ENCODE data around the gene TAF11L5.
A peak's percentile ranks its signal among the peaks of the same experiment; 100 is the strongest.
"Not testable (repeated sequence)": the region's sequence is repeated elsewhere in the genome, so short reads cannot be mapped to it uniquely, and the experiment has no call there.

TAF11L5 gene

DNA sequence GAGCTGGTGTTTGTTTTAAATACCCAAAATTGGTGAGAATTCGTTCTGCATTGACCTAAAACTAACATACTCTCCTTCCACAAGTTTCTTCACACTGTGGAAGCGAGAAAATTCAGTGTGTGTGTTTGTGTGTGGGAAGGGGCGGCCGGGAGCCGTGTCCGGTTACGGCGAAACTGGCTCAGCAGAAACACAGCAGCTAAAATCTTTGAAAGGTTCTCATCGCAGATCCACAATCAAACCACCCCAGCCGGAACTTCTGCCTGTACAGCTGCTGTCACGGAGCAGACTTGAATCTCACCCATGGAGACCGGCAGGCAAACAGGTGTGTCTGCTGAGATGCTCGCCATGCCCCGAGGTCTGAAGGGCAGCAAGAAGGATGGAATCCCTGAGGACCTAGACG lies at the start of gene TAF11L5:
TSS of gene TAF11L5 (plus strand) at position 301 of the 400 bp plus-strand sequence.
- DNase-seq = not testable (repeated sequence)

DNA sequence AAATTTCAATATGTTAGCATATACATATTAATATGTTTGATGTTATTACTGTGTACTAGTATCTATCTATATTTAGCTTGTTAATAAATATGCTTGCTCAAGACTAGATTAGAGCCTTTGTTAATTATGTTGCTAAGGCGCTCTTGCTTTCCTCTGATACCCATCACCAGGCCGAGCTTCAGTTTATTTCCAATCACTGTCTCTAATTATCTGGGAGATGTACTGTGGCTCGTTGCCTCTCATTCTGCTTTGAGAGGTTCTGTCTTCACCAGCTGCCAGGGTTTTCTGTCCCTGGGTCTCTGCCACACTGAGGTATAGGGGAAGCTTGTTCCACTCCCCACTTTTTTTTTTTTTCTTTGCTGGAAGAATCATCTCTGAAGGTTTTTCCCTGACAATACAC lies 48.0 kb upstream of the TAF11L5 start:
- DNase-seq = peak; percentile 66

DNA sequence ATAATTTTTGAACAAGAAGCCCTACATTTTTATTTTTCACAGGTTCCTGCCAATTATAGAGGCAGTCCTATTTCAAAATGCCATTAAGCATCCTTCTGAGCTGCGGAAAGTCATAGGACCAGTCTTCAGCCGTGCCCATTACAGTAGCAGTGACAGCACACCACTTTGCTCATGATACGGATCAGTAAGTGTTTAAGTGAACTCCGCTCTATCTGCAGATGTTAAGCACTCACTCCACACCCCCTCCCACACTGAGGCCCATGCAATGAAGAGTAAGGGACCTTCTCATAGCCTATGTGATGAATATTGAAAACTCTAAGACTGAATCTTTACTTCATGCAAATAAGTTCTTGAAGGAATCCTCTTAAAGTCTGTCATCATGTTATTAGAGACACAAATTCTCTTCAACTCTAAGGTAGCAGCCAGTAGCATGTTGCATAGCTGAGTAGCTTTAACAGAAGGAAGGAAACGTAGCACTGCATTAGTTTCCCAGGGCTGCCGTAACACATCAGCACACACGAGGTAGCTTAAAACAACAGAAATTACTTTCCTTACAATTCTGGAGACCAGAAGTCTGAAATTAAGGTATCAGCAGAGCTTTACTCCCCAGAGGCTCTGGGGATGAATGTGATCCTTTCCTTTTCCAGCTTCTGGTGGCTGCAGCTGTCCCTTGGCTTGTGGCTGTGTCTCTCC lies 47.3 kb upstream of the TAF11L5 start:
- peak; percentile 51 for DNase-seq

DNA sequence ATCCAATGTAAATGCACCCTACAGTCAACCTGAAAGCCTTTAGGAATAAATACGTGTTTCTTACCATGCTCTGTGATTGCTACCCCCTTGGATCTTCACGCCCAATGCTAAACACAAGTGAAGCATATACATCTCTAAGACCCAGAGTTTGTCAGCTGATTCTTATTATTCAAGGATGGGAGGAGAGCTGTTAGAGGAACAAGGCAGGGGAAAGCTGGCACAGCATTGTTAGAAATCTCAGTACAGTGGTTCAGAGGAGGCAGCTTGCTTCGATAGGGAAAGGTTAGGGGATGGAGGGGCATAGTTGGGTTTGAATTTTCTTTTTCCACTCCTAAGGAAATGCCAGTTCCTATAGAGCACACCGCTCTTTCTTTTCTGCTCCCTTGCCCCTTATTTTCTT lies 43.7 kb upstream of the TAF11L5 start:
- no peak for DNase-seq

DNA sequence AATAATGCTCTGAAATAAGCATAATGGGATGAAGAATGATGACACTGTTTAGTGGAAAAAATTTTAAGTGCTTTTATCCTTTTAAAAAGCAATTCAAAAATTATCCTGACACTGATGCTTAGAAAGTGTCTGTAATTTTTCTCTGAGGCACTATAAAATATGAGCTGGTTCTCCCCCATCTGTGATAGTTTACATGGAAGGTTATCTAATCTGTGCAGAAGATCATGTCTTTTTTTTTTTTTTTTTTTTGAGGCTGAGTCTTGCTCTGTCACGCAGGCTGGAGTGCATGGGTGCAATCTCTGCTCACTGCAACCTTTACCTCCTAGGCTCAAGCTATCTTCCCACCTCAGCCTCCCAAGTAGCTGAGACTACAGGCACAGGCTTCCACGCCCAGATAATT lies 42.2 kb upstream of the TAF11L5 start:
- no peak for DNase-seq

DNA sequence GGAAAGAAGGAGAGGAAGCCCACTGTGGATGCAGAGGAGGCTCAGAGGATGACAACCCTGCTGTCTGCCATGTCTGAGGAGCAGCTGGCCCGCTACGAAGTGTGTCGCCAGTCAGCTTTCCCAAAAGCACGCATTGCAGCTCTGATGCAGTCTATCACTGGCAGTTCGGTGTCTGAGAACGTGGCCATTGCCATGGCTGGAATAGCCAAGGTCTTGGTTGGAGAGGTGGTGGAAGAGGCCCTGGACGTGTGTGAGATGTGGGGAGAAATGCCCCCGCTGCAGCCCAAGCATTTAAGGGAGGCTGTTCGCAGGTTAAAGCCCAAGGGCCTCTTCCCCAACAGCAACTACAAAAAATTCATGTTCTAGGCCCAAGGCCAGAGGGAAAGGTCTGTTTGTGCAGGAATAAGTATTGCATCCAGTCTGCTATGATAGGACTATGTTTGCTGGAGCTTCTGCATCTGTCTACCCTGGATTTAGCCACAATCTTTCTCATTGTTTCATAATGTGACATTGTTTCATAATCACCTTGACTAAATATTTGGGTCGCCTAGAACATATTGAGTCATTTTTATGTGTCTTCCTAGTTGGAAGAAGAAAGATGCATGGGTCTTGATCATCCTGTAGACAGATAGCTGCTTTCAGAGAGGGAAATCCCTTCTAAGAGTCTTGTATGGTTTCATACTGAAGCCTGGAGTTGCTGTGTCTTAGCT lies 38.4 kb upstream of the TAF11L5 start:
- not testable (repeated sequence) for DNase-seq

DNA sequence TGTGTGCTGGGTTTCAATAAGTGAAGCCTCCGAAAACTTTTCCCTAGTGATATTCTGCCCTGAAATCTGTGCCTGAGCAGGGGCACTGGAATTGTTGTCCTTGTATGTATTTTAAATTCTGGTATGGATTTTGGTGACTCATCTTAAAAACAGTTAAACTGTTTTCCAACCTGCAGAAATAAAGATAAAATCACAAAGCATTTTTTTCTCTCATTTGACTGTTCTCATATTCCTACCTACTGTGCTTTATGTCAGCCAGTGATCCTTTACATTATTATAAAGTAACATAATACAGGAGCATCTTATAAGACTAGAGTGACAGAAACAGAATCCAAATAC lies 37.9 kb upstream of the TAF11L5 start:
- no peak for DNase-seq

DNA sequence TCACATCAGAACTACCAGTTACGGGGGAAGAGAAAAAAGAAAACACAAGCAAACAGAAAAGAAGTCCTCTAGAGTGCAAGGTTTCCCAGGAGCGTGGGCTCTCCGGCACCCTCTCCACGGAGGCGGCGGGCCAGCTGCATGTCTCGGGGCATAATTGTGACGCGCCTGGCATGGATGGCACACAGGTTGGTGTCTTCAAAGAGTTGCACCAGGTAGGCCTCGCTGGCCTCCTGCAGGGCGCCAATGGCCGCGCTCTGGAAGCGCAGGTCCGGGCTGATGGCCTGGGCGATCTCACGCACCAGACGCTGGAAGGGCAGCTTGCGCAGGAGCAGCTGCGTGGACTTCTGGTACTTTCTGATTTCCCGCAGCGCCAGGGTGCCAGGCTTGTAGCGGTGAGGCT lies 33.8 kb upstream of the TAF11L5 start:
- DNase-seq = not testable (repeated sequence)

DNA sequence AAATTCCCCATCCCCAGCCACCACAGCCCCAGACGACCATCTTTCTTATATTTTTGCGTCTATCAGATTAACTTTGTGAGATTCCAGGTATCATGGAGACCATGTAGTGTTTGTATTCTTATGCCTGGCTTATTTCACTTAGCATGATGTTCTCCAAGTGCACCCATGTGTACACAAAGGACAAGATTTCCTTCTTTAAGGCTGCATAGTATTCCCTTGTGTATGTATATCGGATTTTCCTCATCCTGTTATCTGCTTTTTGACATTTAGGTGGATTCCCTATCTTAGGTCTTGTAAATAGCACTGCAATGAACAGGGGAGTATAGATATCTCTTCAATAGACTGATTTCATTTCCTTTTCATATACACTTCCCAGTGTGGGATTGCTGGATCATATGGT lies 32.3 kb upstream of the TAF11L5 start:
- no peak for DNase-seq

DNA sequence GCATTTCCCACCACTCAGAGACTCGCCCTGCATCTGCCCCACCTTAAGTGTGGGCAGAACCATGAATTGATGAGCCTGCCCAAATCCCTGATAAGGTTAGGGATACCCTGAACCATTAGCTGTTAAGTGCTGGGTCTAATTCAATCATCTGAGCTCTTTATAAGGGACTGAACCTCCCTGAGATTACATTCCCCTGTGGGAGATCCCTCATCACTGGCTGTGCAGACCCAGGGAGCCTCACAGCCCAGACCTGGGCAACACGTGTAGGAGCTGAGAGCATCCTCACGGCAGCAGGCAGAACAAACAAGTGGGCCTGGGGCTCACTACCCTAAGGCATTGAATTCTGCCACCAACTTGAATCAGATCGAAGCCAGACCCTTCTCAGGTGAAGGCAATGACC lies 27.6 kb upstream of the TAF11L5 start:
- DNase-seq = no peak

DNA sequence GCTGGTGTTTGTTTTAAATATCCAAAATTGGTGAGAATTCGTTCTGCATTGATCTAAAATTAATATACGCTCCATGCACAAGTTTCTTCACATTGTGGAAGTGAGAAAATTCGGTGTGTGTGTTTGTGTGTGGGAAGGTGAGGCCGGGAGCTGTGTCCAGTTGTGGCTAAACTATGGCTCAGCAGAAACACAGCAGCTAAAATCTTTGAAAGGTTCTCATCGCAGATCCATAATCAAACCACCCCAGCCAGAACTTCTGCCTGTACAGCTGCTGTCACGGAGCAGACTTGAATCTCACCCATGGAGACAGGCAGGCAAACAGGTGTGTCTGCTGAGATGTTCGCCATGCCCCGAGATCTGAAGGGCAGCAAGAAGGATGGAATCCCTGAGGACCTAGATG lies 27.1 kb upstream of the TAF11L5 start, which contains the start of gene TAF11L2:
TSS of gene TAF11L2 (plus strand) at position 301 of the 400 bp plus-strand sequence.
- DNase-seq = not testable (repeated sequence)

DNA sequence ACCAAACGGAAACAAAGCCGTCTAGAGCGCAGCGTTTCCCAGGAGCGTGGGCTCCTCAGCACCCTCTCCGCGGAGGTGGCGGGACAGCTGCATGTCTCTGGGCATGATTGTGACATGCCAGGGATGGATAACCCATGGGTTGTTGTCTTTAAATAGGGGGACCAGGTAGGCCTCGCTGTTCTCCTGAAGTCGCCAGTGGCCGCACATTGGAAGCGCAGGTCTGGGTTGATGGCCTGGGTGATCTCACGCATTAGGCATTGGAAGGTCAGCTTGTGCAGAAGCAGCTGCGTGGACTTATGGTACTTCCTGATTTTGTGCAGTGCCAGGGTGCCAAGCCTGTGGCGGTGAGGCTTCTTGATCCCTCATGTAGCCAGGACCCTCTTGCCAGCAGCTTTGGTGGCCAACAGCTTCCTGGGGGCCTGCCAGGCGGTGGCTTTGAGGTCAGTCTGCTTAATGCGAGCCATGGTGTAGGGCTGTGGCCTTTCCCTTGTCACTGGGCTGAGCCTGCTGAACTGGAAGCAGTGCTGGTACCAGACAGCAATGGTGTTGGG lies 13.2 kb upstream of the TAF11L5 start:
- no peak for DNase-seq

DNA sequence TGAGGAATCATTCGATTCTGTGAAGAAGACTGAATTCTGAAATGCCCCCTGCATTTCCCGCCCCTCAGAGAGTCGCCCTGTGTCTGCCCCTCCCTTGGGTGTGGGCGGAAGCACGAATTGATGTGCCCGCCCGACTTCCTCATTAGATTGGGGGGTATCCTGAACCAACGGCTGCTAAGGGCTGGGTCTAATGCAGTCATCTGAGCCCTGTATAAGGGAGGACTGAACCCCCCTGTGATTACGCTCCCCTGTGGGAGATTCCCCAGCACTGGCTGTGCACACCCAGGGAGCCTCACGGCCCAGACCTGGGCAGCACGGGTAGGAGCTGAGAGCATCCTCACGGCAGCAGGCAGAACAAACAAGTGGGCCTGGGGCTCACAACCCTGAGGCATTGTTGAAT lies 7.5 kb upstream of the TAF11L5 start:
- not testable (repeated sequence) for DNase-seq

DNA sequence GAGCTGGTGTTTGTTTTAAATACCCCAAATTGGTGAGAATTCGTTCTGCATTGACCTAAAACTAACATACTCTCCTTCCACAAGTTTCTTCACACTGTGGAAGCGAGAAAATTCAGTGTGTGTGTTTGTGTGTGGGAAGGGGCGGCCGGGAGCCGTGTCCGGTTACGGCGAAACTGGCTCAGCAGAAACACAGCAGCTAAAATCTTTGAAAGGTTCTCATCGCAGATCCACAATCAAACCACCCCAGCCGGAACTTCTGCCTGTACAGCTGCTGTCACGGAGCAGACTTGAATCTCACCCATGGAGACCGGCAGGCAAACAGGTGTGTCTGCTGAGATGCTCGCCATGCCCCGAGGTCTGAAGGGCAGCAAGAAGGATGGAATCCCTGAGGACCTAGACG lies 7.0 kb upstream of the TAF11L5 start, which contains the start of gene TAF11L3:
TSS of gene TAF11L3 (plus strand) at position 301 of the 400 bp plus-strand sequence.
- DNase-seq = not testable (repeated sequence)

DNA sequence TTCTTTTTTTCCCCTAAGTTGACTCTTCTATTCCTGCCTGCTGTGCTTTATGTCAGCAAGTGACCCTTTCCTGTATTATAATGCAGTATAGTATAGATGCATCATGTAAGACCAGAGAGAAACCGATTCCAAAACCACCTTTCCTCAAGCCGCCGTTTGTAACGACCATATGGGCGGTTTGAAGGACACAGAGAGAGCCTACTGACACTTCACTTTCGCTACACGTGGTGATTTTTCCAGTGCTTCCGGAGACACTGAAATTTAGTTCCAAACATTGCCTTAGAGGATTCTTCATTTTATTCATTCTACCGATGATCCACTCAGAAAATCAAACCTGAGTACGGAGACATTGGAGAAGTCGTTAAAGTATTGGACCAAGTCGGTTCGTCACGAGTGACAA lies 5.5 kb upstream of the TAF11L5 start:
- DNase-seq = not testable (repeated sequence)

DNA sequence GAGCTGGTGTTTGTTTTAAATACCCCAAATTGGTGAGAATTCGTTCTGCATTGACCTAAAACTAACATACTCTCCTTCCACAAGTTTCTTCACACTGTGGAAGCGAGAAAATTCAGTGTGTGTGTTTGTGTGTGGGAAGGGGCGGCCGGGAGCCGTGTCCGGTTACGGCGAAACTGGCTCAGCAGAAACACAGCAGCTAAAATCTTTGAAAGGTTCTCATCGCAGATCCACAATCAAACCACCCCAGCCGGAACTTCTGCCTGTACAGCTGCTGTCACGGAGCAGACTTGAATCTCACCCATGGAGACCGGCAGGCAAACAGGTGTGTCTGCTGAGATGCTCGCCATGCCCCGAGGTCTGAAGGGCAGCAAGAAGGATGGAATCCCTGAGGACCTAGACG lies 3.5 kb upstream of the TAF11L5 start, which contains the start of gene TAF11L4:
TSS of gene TAF11L4 (plus strand) at position 301 of the 400 bp plus-strand sequence.
- not testable (repeated sequence) for DNase-seq

DNA sequence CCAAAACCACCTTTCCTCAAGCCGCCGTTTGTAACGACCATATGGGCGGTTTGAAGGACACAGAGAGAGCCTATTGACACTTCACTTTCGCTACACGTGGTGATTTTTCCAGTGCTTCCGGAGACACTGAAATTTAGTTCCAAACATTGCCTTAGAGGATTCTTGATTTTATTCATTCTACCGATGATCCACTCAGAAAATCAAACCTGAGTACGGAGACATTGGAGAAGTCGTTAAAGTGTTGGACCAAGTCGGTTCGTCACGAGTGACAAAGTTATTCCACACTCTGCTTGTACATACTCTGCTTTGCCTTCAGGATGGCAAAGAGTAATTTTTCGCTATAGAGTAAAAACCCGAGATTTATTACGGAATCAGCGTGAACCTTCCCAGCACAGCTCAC lies 1.5 kb downstream of the TAF11L5 start:
- not testable (repeated sequence) for DNase-seq

DNA sequence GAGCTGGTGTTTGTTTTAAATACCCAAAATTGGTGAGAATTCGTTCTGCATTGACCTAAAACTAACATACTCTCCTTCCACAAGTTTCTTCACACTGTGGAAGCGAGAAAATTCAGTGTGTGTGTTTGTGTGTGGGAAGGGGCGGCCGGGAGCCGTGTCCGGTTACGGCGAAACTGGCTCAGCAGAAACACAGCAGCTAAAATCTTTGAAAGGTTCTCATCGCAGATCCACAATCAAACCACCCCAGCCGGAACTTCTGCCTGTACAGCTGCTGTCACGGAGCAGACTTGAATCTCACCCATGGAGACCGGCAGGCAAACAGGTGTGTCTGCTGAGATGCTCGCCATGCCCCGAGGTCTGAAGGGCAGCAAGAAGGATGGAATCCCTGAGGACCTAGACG lies 3.3 kb downstream of the TAF11L5 start, which contains the start of gene TAF11L6:
TSS of gene TAF11L6 (plus strand) at position 301 of the 400 bp plus-strand sequence.
- not testable (repeated sequence) for DNase-seq
